Measurements from ENCODE around the gene MAML3. TPM values are rescaled to one million over a fixed set of nuclear protein-coding genes. Genes with fewer than 3 reads are reported as not detected.
"Not testable (repeated sequence)": the region's sequence is repeated elsewhere in the genome, so short reads cannot be mapped to it uniquely, and the experiment has no call there.

MAML3 gene
- polyA plus RNA-seq, 1 donor (not counting 4 experiments of a cell fraction or from before 2014, with no cell fraction given) = 0.68 TPM

GRCh38 chr4:139698167-139698925, 455.6 kb downstream of the MAML3 start:
- not testable (repeated sequence) for H3K36me3 ChIP-seq (ENCODE audit: control insufficient read depth in 2 of 2, extremely low read depth in 1 of 2, insufficient read depth in 2 of 2, low read length in 2 of 2); FAIRE-seq

GRCh38 chr4:139696491-139696890, 457.5 kb downstream of the MAML3 start:
- Histone ChIP-seq H3K36me3 (ENCODE audit: control insufficient read depth in 2 of 2, extremely low read depth in 1 of 2, insufficient read depth in 2 of 2, low read length in 2 of 2) (peaks cover 0 to 1% of the 10 kb centered on the region in 2 experiments), H3K79me2 (ENCODE audit: control insufficient read depth, insufficient read depth, low read length) (no peaks in the 10 kb centered on the region), H3K27ac (ENCODE audit: control insufficient read depth, insufficient read depth, low read length) (no peak overlapping the region), H3K27me3 (ENCODE audit: control insufficient read depth, extremely low read depth, insufficient read depth, low read length) (no peaks in the 10 kb centered on the region), H3K9me1 (ENCODE audit: control insufficient read depth, extremely low read depth, insufficient read depth, low read length) (no peaks in the 10 kb centered on the region), H2AFZ (ENCODE audit: control insufficient read depth, low read length) (no peak overlapping the region), H3K4me1 (ENCODE audit: control insufficient read depth, extremely low read depth, insufficient read depth, low read length) (no peaks in the 10 kb centered on the region), H3K9me3 (ENCODE audit: control insufficient read depth, low read depth, low read length) (no peaks in the 10 kb centered on the region), H4K20me1 (ENCODE audit: control insufficient read depth, extremely low read depth, insufficient read depth, low read length) (no peaks in the 10 kb centered on the region), H3K9ac (ENCODE audit: control insufficient read depth, extremely low read depth, insufficient read depth, low read length) (no peak overlapping the region), H3K4me2 (ENCODE audit: control insufficient read depth, extremely low read depth, insufficient read depth, low read depth, low read length) (no peak overlapping the region), H3K4me3 (ENCODE audit: control insufficient read depth in 2 of 3, extremely low read depth in 1 of 3, insufficient read depth in 2 of 3, low read depth in 1 of 3, low read length in 3 of 3) (no peak overlapping the region)
- no peak for DNase-seq (ENCODE audit: low read depth, low spot score)
- FAIRE-seq = no peak
- TF ChIP-seq CTCF (optimal IDR thresholded peaks at IDR 0.05 in 1 of 3, IDR thresholded peaks at IDR 0.05 in 1 of 3, conservative IDR thresholded peaks at IDR 0.05 in 1 of 3; ENCODE audit: extremely low read depth in 1 of 3, insufficient read depth in 2 of 3, low read length in 3 of 3) (no peak), EZH2 (IDR thresholded peaks at IDR 0.05; ENCODE audit: low read length) (no peak)
- dilution Hi-C loops (cut with MboI; ENCODE audit: extremely low pct_ligation_motif_present, low sequenced_read_pairs) = no loop called here

More at GRCh38 chr4:139698167-139698925, 455.6 kb downstream of the MAML3 start:
- H2AFZ ChIP-seq (ENCODE audit: control insufficient read depth, low read length); H3K4me3 ChIP-seq (ENCODE audit: control insufficient read depth in 2 of 3, extremely low read depth in 1 of 3, insufficient read depth in 2 of 3, low read depth in 1 of 3, low read length in 3 of 3); dilution Hi-C loops (cut with MboI; ENCODE audit: extremely low pct_ligation_motif_present, low sequenced_read_pairs); H3K9ac ChIP-seq (ENCODE audit: control insufficient read depth, extremely low read depth, insufficient read depth, low read length); H3K4me1 ChIP-seq (ENCODE audit: control insufficient read depth, extremely low read depth, insufficient read depth, low read length); H3K9me3 ChIP-seq (ENCODE audit: control insufficient read depth, low read depth, low read length); H3K4me2 ChIP-seq (ENCODE audit: control insufficient read depth, extremely low read depth, insufficient read depth, low read depth, low read length); H3K79me2 ChIP-seq (ENCODE audit: control insufficient read depth, insufficient read depth, low read length); H3K27me3 ChIP-seq (ENCODE audit: control insufficient read depth, extremely low read depth, insufficient read depth, low read length); H3K27ac ChIP-seq (ENCODE audit: control insufficient read depth, insufficient read depth, low read length); H3K9me1 ChIP-seq (ENCODE audit: control insufficient read depth, extremely low read depth, insufficient read depth, low read length); H4K20me1 ChIP-seq (ENCODE audit: control insufficient read depth, extremely low read depth, insufficient read depth, low read length); DNase-seq (ENCODE audit: low read depth, low spot score): not testable (repeated sequence)
- TF ChIP-seq CTCF (optimal IDR thresholded peaks at IDR 0.05 in 1 of 3, IDR thresholded peaks at IDR 0.05 in 1 of 3, conservative IDR thresholded peaks at IDR 0.05 in 1 of 3; ENCODE audit: extremely low read depth in 1 of 3, insufficient read depth in 2 of 3, low read length in 3 of 3) = peak in 1 of 3 experiments; percentile 19
